ENCODE data around the gene ADARB2. TPM values are rescaled to one million over a fixed set of nuclear protein-coding genes. Genes with fewer than 3 reads are reported as not detected.
"Not testable (repeated sequence)": the region's sequence is repeated elsewhere in the genome, so short reads cannot be mapped to it uniquely, and the experiment has no call there.

The ADARB2 gene
- total RNA-seq, 1 donor from 2014 or later = 0.37 TPM

DNA sequence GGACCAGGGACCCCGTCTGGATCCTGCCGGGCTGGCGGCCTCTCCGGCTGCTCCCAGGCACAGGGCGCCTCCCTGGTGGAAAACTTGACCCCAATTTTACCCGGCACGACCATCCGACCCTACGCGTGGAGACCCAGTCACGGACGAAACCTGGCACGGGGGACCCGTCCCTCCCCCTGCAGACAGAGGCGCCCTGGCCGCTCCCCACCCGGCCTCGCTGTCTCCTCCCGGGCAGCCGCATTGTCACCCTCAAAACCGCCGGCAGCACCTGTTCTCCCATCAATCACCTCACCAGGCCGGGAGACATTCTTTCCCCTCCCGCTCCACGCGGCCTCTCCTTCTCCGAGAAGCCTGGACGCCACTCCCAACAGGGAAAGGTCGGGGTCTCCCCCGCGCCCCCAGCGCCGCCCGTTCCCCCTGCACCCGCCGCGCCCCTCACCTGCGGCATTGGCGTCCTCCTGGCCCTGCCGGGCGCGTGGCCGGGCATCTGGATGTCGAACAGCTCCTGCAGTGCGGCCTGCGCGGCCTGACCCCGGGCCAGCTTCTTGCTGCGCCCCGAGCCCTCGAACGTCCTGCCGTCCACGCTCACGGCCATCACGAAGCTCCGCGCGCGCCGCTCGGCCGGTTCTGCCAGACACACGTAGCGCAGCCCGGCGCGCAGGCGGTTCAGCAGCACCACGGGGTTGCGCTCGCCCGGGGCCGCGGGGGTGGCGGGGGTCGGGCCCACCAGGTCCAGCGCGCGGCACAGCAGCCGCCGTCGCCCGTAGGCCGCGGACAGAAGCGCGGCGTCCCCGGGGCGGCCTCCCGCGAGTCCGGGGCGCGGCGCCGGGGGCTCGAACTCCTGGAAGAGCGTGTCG lies 374.5 kb downstream of the ADARB2 start:
- intact Hi-C loops (cut with micrococcal nuclease) = no loop called here

DNA sequence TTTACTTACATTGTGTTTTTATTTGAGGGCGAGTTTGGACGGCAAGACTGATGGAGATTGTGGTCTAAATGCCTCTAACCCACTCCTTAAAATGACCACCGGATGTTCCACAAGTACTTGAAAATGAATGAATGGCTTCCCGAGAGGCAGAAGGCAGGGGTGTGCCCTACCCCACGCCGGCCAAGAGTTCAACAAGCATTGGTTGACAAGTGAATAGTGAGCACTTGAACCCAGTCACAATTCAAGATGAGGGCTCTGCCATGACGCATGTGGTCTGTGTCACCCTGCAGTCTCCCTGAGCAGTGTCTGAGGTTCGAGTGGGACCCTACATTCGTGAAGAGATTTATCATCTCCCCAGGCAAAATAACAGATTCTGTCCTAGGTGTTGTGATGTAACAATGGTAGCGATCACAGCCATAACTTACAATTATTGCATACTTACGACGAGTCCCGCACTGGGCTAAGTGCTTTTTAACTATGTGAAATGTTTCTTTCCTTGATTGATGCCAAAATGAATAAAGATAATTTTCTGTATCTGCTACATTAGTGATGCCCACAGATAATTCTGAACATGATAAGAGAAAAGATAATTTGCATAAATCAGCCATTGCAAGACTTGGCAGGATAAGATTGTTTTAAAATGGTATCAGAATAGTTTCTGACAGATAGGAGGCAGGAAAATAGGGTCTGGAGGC lies 375.8 kb downstream of the ADARB2 start:
- intact Hi-C loops (cut with micrococcal nuclease) = no loop called here

DNA sequence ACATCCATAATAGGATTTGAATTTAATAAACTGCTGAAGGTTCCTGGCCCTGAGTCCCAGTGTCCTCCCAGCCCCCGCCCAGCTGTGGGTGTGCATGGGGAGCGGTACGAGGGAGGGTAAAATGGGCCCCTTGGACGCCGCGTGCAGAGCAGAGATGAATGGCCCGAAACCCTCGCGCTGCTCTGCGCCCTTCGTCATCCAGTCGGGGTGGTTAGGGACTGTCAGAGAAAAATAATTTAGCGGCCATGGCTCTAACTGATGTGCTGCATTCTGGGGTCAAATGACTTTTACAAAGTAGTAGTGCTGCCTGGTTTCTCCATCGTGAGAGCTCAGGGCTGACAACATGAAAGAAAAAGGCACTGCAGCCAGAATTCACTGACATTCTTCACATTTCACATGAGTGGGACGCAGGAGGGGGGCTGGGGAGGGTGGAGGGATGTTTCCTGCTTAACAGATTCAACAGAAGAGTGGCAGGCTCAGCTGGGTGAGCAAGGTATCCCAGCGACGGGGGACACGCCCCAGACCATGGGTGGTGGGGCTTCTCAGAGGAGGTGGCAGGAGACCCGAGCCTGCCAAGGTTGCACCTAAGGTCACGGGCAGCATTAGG lies 376.7 kb downstream of the ADARB2 start:
- intact Hi-C loops (cut with micrococcal nuclease) = no loop called here

DNA sequence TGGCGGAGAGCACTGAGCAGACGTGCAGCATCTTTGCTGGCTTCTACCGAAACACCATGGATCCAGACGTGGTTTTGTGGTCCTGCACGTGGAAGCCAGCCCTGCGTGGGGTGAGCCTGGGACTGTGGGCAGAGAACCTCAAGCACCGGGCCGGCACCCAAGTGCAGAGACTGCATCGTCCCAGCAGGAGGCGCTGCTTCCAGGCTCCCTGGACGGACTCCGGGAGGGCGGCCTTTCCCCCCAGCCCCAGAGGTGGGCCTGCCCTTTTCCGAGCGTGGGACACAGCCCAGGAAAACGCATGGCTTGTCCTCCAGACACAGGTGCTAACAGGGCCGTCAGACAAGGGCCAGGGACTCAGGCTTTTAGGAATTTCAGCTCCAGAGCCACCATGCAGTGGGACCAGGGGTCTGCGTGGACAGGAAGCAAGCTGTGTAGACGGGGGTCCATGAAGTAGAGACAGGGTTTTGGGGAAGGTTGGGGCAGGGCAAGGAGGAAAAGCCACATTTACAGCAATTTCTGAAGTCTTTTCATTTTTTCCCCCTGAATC lies 377.2 kb downstream of the ADARB2 start:
- intact Hi-C loops (cut with micrococcal nuclease) = no loop called here

DNA sequence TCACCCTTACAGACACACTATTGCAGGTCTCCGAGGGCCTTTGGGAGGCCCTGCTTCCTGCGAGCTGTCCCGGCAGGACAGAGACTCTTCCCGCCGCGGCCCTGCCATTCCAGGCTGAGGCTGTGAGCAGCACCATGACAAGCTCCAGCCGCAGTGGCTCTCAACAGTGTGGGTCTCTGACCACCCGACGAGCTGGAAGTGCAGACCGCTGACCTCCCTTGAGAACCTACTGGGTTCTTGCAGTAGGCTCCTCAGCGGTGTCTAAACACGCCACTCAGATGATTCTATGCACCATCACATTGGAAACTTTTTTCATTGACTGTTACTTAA lies 377.7 kb downstream of the ADARB2 start:
- intact Hi-C loops (cut with micrococcal nuclease) = no loop called here

DNA sequence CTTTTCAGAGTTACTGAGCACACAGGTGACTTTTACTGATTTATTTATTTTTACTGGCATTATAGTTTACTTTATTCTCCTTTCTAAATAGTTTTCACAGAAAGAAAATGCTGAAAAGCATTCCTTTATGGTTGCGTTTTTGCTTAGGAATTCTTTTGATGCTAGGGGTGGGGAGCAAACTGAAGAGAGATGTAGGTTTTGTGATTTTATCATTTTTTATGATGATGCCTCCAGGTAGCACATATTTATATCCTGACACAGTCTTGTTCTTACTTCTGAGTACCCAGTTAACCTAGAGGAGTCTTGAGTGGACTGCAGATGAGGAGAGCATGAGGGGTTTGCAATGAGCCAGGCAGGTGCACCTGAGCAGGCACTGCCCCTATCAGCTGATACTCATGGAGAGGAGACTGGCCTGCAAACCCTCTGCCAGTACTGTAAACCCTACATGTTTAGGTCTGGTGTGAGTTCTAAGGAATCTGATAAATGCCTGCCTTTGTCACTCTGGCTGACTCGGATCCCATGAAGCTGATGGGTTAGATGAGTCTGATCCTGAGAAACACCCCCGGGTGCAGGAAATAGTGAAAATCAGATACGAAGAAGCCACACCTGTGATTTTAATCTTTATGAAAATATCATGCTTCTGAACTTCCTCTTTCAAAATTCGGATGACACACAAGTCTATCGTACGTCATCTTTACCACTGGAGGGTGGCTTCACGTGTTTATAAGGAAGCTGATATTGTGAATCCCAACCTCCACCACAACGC lies 378.3 kb downstream of the ADARB2 start:
- intact Hi-C loops (cut with micrococcal nuclease) = no loop called here

DNA sequence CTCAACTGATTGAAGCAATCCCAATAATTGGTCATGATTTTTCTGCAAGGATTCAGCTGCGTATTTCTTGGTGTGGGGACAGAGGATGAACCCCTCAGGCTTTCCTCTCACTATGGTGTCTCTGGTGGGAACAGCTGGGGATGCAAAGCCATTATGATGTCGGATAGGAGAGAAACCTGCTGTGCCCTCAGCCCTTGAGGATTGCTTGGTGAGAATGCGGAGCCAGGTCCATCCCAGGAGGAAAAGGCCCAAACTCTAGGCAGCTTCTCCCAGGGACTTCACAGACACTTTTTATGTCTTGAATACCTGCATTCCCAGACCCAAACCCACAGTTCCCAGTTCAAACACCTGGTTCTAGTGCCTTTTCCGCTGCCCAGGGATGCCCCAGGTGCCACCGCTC lies 379.2 kb downstream of the ADARB2 start:
- intact Hi-C loops (cut with micrococcal nuclease) = no loop called here

DNA sequence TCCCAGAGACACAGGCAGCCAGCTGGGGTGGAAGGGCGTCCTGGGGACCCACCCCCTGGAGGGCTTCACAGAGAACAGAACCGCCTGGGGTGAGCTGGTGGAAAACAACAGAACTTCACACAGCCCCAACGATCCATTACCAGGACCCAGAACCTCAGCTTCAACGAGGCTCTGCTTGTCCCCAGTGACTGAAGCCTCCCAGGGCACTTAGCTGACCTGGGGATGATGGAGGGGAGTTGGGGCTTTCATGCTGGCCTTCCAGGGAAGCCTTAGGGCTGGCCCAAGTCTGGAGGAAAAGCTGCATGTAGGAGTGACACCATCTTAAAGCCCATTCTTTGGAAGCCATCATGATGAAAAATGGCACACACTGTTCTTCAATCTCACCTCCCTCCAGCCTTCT lies 381.0 kb downstream of the ADARB2 start:
- intact Hi-C loops (cut with micrococcal nuclease) = no loop called here

DNA sequence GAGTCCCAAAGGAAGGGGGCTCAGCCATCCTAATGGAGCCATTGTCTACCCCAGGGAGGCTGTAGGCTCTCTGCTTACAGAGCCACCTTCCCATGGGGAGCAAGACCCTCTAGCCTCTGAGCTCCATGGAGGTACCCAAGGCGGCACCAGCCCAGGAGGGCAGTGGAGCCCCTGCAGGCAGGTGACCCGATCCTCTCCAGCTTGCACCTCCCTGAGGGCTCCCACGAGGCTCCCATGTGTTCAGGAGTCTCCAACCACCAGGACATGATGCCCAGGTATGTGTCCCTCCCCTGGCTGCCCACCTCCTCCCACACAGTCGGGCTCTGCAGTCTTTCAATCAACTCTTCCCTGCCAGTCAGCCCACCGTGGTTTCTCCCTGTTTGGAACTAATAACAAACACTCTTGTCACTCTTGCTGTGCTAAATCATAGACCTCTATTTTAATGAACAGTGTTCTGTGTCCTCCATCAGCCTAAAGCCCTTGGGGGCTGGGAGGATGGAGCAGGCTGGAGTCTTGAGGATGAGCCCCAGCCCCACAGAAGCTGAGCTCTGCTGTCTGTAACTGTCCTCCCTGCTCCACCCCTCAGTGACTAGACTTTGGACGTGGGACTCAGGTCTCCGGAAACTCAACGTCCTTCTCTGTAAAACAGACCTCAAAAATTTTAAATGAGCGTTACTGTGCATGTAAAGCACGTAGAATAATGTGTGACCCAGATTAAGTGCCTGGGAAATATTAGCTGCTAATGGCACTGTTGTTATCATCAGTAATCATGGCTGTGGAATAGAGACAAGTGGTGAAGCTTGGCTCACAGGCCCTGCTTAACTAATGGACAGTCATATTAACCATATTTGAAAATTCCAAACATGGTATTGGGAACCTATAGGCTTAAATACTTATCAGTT lies 382.3 kb downstream of the ADARB2 start:
- intact Hi-C loops (cut with micrococcal nuclease) = no loop called here

DNA sequence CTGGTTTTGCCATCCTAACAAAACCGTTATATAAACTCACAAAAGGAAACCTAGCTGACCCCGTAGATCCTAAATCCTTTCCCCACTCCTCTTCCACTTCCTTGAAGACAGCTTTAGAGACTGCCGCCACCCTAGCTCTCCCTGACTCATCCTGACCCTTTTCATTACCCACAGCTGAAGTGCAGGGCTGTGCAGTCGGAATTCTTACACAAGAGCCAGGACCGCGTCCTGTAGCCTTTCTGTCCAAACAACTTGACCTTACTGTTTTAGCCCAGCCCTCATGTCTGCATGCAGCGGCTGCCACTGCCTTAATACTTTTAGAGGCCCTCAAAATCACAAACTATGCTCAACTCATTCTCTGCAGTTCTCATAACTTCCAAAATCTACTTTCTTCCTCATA lies 385.0 kb downstream of the ADARB2 start:
- intact Hi-C loops (cut with micrococcal nuclease) = not testable (repeated sequence)

DNA sequence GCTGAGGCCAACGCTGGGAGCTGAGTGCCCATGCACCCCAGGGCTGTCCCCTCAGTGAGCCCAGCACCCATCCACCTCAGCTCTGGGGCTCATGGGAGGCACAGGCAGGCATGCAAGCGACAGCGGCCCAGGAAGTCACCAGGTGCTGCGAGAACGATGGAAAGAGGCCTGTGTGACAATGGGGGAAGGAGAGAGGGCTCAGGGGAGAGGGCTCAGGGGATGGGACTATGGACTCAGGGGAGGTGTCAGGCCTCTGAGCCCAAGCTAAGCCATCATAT lies 388.6 kb downstream of the ADARB2 start:
- intact Hi-C loops (cut with micrococcal nuclease) = no loop called here

DNA sequence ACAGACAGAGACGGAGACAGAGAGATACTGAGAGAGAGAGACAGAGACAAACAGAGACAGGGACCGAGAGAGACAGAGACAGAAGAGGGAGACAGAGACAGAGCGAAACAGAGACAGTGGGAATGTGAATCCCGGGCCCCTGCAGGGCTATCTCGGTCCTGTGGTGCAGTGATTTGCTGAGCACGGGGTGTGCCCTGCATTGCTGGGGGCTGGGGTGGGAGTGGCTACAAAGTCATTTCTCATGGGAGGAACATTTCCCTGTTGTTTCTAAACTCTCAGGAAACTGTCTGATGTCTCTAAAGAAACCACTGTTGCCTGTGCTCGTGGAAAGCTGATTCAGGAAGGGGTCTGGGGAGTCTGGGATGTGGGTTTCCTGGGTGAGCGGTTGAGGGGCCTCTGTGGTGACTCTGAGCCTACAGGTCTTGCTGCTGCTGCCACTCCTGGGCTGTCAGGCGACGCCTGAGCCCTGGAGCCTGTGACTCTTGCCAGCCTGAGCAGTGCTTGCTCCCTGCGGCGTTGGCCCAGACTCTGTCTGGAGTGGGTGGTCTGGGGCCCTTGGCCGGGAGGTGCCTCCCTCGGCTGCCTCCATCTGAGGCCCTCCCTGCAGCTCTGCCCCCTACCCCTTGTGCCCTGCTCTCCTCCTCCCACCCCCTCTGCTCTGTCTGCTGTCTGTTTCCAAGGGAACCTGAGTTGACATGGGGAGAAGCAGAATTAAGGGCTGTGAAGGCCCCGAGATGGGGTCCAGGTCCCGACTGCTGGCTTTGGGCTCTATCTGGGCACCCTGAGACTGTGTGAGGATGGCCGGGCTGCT lies 389.2 kb downstream of the ADARB2 start:
- intact Hi-C loops (cut with micrococcal nuclease) = no loop called here

DNA sequence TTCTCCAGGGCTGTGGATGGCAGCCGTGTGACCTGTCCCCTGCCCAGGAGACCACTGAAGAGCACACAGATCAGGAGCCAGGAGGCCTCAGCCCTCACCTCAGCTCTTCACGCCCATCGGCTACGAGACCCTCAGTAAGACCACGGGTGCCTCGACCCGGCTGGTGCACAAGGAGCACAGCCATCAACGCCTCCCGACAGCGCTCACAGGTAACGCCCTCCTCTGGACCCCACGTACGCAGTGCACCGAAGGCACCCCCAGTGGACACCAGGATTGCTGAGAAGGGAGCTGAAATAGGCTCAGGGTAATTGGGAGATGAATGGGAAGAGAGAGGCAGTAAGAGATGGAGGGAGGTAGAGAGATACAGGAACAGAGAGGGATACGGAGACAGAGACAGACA lies 389.8 kb downstream of the ADARB2 start:
- intact Hi-C loops (cut with micrococcal nuclease) = no loop called here

DNA sequence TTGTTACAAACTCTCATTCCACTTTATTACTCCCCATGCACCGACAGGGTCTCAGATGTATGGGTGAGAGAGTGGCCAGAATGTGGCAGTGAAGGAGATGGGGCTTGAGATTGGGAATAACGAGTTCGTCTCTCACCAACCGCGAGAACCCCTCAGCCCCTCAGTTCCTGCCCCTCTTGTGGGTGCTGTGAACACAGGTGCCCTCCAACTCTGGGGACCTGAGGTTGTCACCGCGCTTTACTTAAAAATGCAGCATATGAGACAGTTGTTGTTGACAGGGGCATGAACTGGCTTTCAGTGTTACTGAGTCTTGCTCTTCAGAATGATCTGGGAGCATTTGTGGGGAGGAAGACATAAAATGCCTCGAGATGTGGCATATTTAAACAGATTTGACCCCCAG lies 391.1 kb downstream of the ADARB2 start:
- intact Hi-C loops (cut with micrococcal nuclease) = no loop called here

DNA sequence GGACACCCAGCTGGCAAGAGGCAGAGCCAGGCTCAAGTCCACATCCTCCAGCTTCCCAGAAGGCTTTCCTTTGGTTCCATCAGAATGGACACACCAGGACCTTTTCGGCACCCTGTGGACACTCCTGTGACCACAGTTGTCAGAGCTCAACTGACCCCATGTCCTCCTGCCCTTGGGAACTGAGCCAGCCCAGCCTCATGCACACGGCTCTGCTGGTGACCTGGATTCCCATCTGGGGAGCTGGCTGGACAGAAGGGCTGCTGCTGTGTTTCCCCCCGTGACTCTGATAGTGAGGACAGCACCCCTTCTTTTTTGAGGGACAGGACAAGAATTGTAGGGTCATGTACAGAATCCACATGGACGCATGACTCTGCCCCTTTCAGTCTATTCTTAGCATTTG lies 392.0 kb downstream of the ADARB2 start:
- intact Hi-C loops (cut with micrococcal nuclease) = no loop called here

DNA sequence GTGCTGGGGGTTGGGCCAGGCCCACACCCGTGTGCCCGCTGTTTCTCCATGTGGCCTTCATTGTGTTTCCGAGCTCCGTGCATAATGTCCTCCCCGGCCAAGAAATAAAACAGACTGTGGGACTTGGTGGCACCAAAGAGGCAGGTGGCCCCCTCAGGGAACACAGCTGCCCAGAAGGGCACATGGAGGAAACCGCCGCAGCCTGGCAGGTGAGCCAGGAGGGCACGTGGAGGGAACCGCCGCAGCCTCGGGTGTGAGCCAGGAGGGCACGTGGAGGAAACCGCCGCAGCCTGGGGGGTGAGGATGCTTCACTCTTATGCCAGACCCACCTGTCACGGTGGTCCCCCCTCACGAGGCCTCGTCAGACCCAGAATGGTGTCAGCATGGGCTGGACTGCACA lies 392.5 kb downstream of the ADARB2 start:
- intact Hi-C loops (cut with micrococcal nuclease) = no loop called here

DNA sequence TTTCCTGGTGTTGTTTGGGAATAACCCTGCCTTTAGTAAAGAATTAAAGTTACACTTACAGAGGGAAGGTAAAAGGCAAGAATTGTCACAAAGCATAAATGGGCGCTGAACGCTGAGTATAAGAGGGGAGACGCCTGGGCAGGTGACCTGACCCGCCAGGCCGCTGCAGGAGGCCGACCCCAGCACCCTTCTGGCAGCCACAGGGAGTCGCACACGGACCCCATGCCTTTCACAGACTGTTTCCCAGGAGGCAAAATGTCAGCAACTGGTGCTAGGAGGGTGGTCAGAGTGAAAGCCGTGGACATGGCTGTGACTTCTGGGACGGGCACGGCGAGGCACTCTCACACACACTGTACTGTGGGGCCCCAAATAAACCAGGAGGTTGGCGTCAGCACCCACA lies 392.9 kb downstream of the ADARB2 start:
- intact Hi-C loops (cut with micrococcal nuclease) = no loop called here

DNA sequence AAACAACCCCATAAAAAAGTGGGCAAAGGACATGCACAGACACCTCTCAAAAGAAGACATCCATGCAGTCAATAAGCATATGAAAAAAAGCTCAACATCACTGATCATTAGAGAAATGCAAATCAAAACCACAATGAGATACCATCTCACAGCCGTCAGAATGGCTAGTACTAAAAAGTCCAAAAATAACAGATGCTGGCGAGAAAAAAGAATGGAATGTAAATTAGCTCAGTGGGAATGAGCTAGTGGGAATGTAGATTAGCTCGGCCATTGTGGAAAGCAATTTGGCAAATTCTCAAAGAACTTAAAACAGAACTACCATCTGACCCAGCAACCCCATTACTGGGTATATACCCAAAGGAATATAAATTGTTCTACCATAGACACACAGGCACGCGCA lies 394.1 kb downstream of the ADARB2 start:
- intact Hi-C loops (cut with micrococcal nuclease) = no loop called here

DNA sequence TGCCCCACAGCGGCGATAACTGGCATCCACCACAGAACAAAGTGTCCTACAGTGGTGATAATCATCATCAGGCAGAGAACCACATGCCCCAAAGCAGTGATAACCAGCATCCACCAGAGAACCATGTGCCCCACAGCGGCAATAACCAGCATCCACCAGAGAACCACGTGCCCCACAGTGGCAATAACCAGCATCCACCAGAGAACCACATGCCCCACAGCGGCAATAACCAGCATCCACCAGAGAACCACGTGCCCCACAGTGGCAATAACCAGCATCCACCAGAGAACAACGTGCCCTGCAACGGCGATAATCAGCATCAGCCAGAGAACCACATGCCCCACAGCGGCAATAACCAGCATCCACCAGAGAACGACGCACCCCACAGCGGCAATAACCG lies 396.3 kb downstream of the ADARB2 start:
- intact Hi-C loops (cut with micrococcal nuclease) = not testable (repeated sequence)

DNA sequence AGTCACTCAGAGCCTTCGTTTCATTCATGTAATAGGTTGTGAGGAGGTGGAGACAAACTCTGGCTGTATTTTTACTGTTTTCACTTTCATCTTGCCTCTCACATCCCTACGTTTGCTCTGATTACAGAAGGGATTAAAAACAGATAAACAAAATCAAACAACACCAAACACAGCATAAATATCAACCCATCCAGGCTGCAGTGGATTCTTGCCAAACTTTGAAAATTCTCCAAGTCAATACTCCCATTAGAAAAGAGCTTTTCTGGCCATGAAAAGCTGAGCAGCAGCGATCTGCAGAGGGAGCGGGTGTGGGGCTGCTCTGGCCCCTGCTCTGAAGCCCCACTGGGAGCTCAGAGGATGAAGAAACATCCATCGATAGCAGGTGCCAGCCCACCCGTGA lies 397.9 kb downstream of the ADARB2 start:
- intact Hi-C loops (cut with micrococcal nuclease) = no loop called here
